ENCODE data around the gene FNDC3B.

- TF ChIP-seq GATA3 (IDR thresholded peaks at IDR 0.05; ENCODE audit: low read depth, low read length) (no peak), GATA2 (IDR thresholded peaks at IDR 0.05; ENCODE audit: low read depth, low read length) (no peak)
Observed at GRCh38 chr3:172342097-172342659, 302.8 kb downstream of the FNDC3B start.
